HG02973 (cell line): ENCODE results near the gene GLYR1.

Experiments used
- ATAC-seq: cut with Tn5 transposase; IDR thresholded peaks from one replicate; pipeline ENCODE4 v1.9.1; 2021; ENCODE audit warnings: moderate library complexity; ENCODE audit not compliant: unreplicated experiment

Gene GLYR1

GRCh38 chr16:4767872-4768548 is 79.1 kb downstream of the GLYR1 start:
- ATAC-seq, result no peak

GRCh38 chr16:4766875-4767628 is 80.0 kb downstream of the GLYR1 start, which contains the start of gene ZNF500:
ZNF500 (minus strand) TSS chr16:4767162; CDS start chr16:4765978, 1,184 bp downstream.
- ATAC-seq, result peak; percentile 79

- ATAC-seq, result no peak
These were observed 81.3 kb downstream of the GLYR1 start for GRCh38 chr16:4765511-4766474.

GRCh38 chr16:4763791-4764190 is 83.3 kb downstream of the GLYR1 start:
- no peak for ATAC-seq

GRCh38 chr16:4762205-4762604 is 84.9 kb downstream of the GLYR1 start:
- ATAC-seq, result no peak

- ATAC-seq, result no peak
These were observed 86.7 kb downstream of the GLYR1 start for GRCh38 chr16:4760221-4760910.

GRCh38 chr16:4755687-4756086 is 91.4 kb downstream of the GLYR1 start:
- no peak for ATAC-seq

GRCh38 chr16:4754865-4755264 is 92.2 kb downstream of the GLYR1 start:
- no peak for ATAC-seq

GRCh38 chr16:4753227-4753626 is 93.9 kb downstream of the GLYR1 start:
- no peak for ATAC-seq
